Stomach (tissue), 9 donors: ENCODE results near the gene WDR45B. TPM values are rescaled to one million over a fixed set of nuclear protein-coding genes. Genes with fewer than 3 reads are reported as not detected.

Experiments used
- DNase-seq, 2 donors: peaks; one replicate each; pipeline versions ENCODE4 v3.0.0 to v3.0.0-alpha.2; 2013 to 2019
- H3K27ac ChIP-seq, 5 donors: fragments of 200-600 bp in 4 of 5; sonication (generic) in 4 of 5; one replicate each; pipeline ENCODE4 v1.5.1; 2013 to 2019; ENCODE audit warnings: mild to moderate bottlenecking in 1 of 5, moderate library complexity in 1 of 5
- H3K27me3 ChIP-seq, 3 donors: fragments of 200-600 bp; sonication (generic); one replicate each; pipeline ENCODE4 v1.5.1; 2017 to 2019; ENCODE audit warnings: mixed run types in 1 of 3
- H3K36me3 ChIP-seq, 4 donors: fragments of 200-600 bp; sonication (generic); 1 replicate in 3 of 4; 2 replicates in 1 of 4; pipeline ENCODE4 v1.5.1; 2016 to 2019
- H3K4me1 ChIP-seq, 4 donors: fragments of 200-600 bp; sonication (generic); one replicate each; pipeline ENCODE4 v1.5.1; 2016 to 2019
- H3K4me3 ChIP-seq, 4 donors: fragments of 200-600 bp; sonication (generic) in 3 of 4; one replicate each; pipeline ENCODE4 v1.5.1; 2016 to 2019; ENCODE audit warnings: mild to moderate bottlenecking in 1 of 4
- H3K9me3 ChIP-seq, 4 donors: fragments of 200-600 bp; sonication (generic); one replicate each; pipeline ENCODE4 v1.5.1; 2016 to 2019
- CTCF ChIP-seq, 7 experiments: fragments of 450-650 bp in 4 of 7; fragments of 200-600 bp in 3 of 7; sonication (generic) in 3 of 7; IDR thresholded peaks; one replicate each; pipeline ENCODE4 v1.5.1; 2016 to 2019; ENCODE audit warnings: antibody characterized with exemption in 7 of 7, control low read depth in 2 of 7, mild to moderate bottlenecking in 1 of 7
- EP300 ChIP-seq: sonication (generic); formaldehyde crosslinking; IDR thresholded peaks from one replicate; pipeline ENCODE4 v1.6.1; 2017; ENCODE audit warnings: antibody characterized with exemption
- POLR2A ChIP-seq, 4 donors: fragments of 450-650 bp; IDR thresholded peaks; one replicate each; pipeline ENCODE4 v1.6.1; 2016; ENCODE audit warnings: antibody characterized with exemption in 4 of 4, control low read depth in 2 of 4, mild to moderate bottlenecking in 1 of 4, moderate library complexity in 1 of 4
- POLR2AphosphoS5 ChIP-seq, 3 donors: sonication (generic); formaldehyde crosslinking; IDR thresholded peaks; one replicate each; pipeline ENCODE4 v1.6.1; 2016; ENCODE audit warnings: antibody characterized with exemption in 3 of 3
- WGBS, 5 donors: extraction: QIAGEN DNeasy Blood & Tissue Kit in 3 of 5; methylation state at CpG; one replicate each; pipeline versions ENCODE4 v1.1.5 to v1.1.7; 2013 to 2018; 5-methylcytosine and 5-hydroxymethylcytosine counted together
- intact Hi-C: fragments of 100-400 bp; cut with DNase I; formaldehyde crosslinking; loops from one replicate; pipeline ENCODE4 v1.15.1; 2023; ENCODE audit warnings: low total_unique reads
- polyA plus RNA-seq, 3 donors: library from polyadenylated mRNA; stranded (reverse); fragments of 200-250 nt; gene quantifications; one replicate each; pipeline ENCODE4 v1.2.3, GENCODE V29; 2013
- total RNA-seq, 5 donors: library from RNA; depleted of rRNA; stranded (reverse); fragments of >200 nt; gene quantifications; one replicate each; pipeline versions ENCODE4 v1.1.0 to v1.2.3, GENCODE V29; 2014 to 2016
- donor health status: healthy with polysubstance abuse.
- donor health status: Bipolar disorder and iron deficiency.
- donor health status: healthy.

The WDR45B gene
- total and polyA plus RNA-seq, 8 donors = 62.8 to 108 (median 76.2) TPM

- Histone ChIP-seq H3K4me1 (peaks cover 11 to 39% (median 29%) of the 10 kb centered on the region in 4 donors), H3K27ac (peak overlapping the region; percentile 73 to 90 (median 80)), H3K36me3 (peaks cover 4 to 19% (median 16%) of the 10 kb centered on the region in 4 donors), H3K4me3 (no peak overlapping the region), H3K9me3 (no peaks in the 10 kb centered on the region), H3K27me3 (no peaks in the 10 kb centered on the region)
- intact Hi-C loops = no loop called here
- DNase-seq = peak; percentile 46 to 78
- TF ChIP-seq CTCF (IDR thresholded peaks at IDR 0.05) = no peak
- no peak for TF ChIP-seq POLR2A (IDR thresholded peaks at IDR 0.05)
- 28 to 53% (median 48%) methylated on average over 10 of the region's 10 CpGs for WGBS, 5 donors
Measured at GRCh38 chr17:82687375-82687861, 39.2 kb upstream of the WDR45B start.

GRCh38 chr17:82686366-82687324, 38.4 kb upstream of the WDR45B start:
- H3K27ac ChIP-seq = peak overlapping the region; percentile 63 to 89 (median 78)
- 71 to 84% (median 77%) methylated on average over 15 to 19 of the region's 19 CpGs for WGBS, 5 donors
- DNase-seq = no peak
- TF ChIP-seq EP300 = no peak
- TF ChIP-seq POLR2AphosphoS5 (IDR thresholded peaks at IDR 0.05) = no peak
- no peak for TF ChIP-seq CTCF (IDR thresholded peaks at IDR 0.05)
- TF ChIP-seq POLR2A (IDR thresholded peaks at IDR 0.05) = no peak
- peaks cover 0 to 2% (median under 1%) of the 10 kb centered on the region in 4 donors for H3K9me3 ChIP-seq
- intact Hi-C loops = no loop called here
- H3K4me1 ChIP-seq = peaks cover 11 to 39% (median 28%) of the 10 kb centered on the region in 4 donors
- H3K4me3 ChIP-seq = no peak overlapping the region
- peaks cover 2 to 17% (median 14%) of the 10 kb centered on the region in 4 donors for H3K36me3 ChIP-seq
- H3K27me3 ChIP-seq = no peaks in the 10 kb centered on the region

- peak overlapping the region; percentile 59 to 89 (median 83) for H3K27ac ChIP-seq
- peaks cover 0 to 8% (median 6%) of the 10 kb centered on the region in 4 donors for H3K9me3 ChIP-seq
- peaks cover 11 to 39% (median 27%) of the 10 kb centered on the region in 4 donors for H3K4me1 ChIP-seq
- no peak for DNase-seq
- TF ChIP-seq CTCF (IDR thresholded peaks at IDR 0.05) (no peak), POLR2AphosphoS5 (IDR thresholded peaks at IDR 0.05) (no peak)
- 90 to 96% (median 95%) methylated on average over 12 of the region's 12 CpGs for WGBS, 5 donors
- H3K36me3 ChIP-seq = peaks cover 0 to 8% (median 3%) of the 10 kb centered on the region in 4 donors
- H3K4me3 ChIP-seq = no peak overlapping the region
- no peaks in the 10 kb centered on the region for H3K27me3 ChIP-seq
- intact Hi-C loops = no loop called here
Measured at GRCh38 chr17:82685291-82685690, 37.0 kb upstream of the WDR45B start.

GRCh38 chr17:82684228-82684841, 36.1 kb upstream of the WDR45B start:
- 33 to 62% (median 42%) methylated on average over 10 to 13 of the region's 13 CpGs for WGBS, 5 donors
- peak; percentile 61 to 85 for DNase-seq
- intact Hi-C loops = no loop called here

More at GRCh38 chr17:82684228-82684841, 36.1 kb upstream of the WDR45B start:
- H3K36me3 ChIP-seq = peaks cover 0 to 4% (median 1%) of the 10 kb centered on the region in 4 donors
- peak overlapping the region; percentile 68 to 89 (median 83) for H3K27ac ChIP-seq
- peaks cover 0 to 8% (median 6%) of the 10 kb centered on the region in 4 donors for H3K9me3 ChIP-seq
- H3K4me1 ChIP-seq = peaks cover 17 to 45% (median 36%) of the 10 kb centered on the region in 4 donors
- no peak overlapping the region for H3K4me3 ChIP-seq
- no peaks in the 10 kb centered on the region for H3K27me3 ChIP-seq
- TF ChIP-seq POLR2A (IDR thresholded peaks at IDR 0.05) (no peak), POLR2AphosphoS5 (IDR thresholded peaks at IDR 0.05) (no peak), EP300 (no peak), CTCF (IDR thresholded peaks at IDR 0.05) (no peak)
